Progenitor cell of endocrine pancreas (in vitro differentiated cells): Measurements from ENCODE around the gene KRTCAP2. TPM values are rescaled to one million over a fixed set of nuclear protein-coding genes. Genes with fewer than 3 reads are reported as not detected.

Experiments
- DNase-seq: peaks from one replicate; pipeline ENCODE4 v3.0.0; 2021; ENCODE audit warnings: low spot score; ENCODE audit not compliant: unreplicated experiment
- H3K27ac Mint-ChIP-seq: 2 replicates; pipeline ENCODE4 v1.8.0; 2021; ENCODE audit warnings: mild to moderate bottlenecking, moderate library complexity, mixed read lengths
- H3K27me3 Mint-ChIP-seq: 2 replicates; pipeline ENCODE4 v1.8.0; 2021; ENCODE audit warnings: mixed read lengths
- H3K36me3 Mint-ChIP-seq: 2 replicates; pipeline ENCODE4 v1.8.0; 2022; ENCODE audit warnings: mixed read lengths; ENCODE audit not compliant: insufficient read depth
- H3K4me1 Mint-ChIP-seq: 2 replicates; pipeline ENCODE4 v1.8.0; 2021; ENCODE audit warnings: low read depth, mixed read lengths
- H3K4me3 Mint-ChIP-seq: 2 replicates; pipeline ENCODE4 v1.8.0; 2021; ENCODE audit warnings: low read depth, mild to moderate bottlenecking, moderate library complexity, mixed read lengths
- H3K9me3 Mint-ChIP-seq: 2 replicates; pipeline ENCODE4 v1.8.0; 2021; ENCODE audit warnings: low read depth, mixed read lengths
- CTCF ChIP-seq: fragments of 200-600 bp; sonication (generic); IDR thresholded peaks from one replicate; pipeline ENCODE4 v1.5.0; 2021; ENCODE audit warnings: antibody characterized with exemption, mild to moderate bottlenecking; ENCODE audit not compliant: unreplicated experiment
- total RNA-seq: library from RNA; stranded (reverse); gene quantifications from 2 replicates; pipeline ENCODE4 v1.2.1, GENCODE V29; 2021

KRTCAP2 gene
- total RNA-seq, 1 donor from 2014 or later = 146 TPM

GRCh38 chr1:155206891-155207805, 34.0 kb upstream of the KRTCAP2 start:
- peaks cover 19% of the 10 kb centered on the region for H3K4me1 Mint-ChIP-seq
- TF ChIP-seq CTCF = peak; percentile 79
- peaks cover 5% of the 10 kb centered on the region for H3K36me3 Mint-ChIP-seq
- H3K4me3 Mint-ChIP-seq = peak overlapping the region; percentile 69
- no peaks in the 10 kb centered on the region for H3K27me3 Mint-ChIP-seq
- H3K27ac Mint-ChIP-seq = peak overlapping the region; percentile 93
- H3K9me3 Mint-ChIP-seq = no peaks in the 10 kb centered on the region
- peak; percentile 77 for DNase-seq

GRCh38 chr1:155205969-155206593, 33.0 kb upstream of the KRTCAP2 start:
- Mint-ChIP-seq H3K27ac (no peak overlapping the region), H3K4me1 (peaks cover 19% of the 10 kb centered on the region), H3K27me3 (no peaks in the 10 kb centered on the region), H3K4me3 (no peak overlapping the region), H3K36me3 (peaks cover 5% of the 10 kb centered on the region), H3K9me3 (no peaks in the 10 kb centered on the region)
- no peak for DNase-seq
- TF ChIP-seq CTCF = no peak

GRCh38 chr1:155205035-155205434, 31.9 kb upstream of the KRTCAP2 start:
- Mint-ChIP-seq H3K4me3 (no peak overlapping the region), H3K36me3 (peaks cover 8% of the 10 kb centered on the region), H3K4me1 (peaks cover 19% of the 10 kb centered on the region), H3K9me3 (no peaks in the 10 kb centered on the region), H3K27me3 (no peaks in the 10 kb centered on the region), H3K27ac (no peak overlapping the region)
- no peak for TF ChIP-seq CTCF
- no peak for DNase-seq

GRCh38 chr1:155202731-155203515, 29.8 kb upstream of the KRTCAP2 start:
- Mint-ChIP-seq H3K27me3 (no peaks in the 10 kb centered on the region), H3K9me3 (no peaks in the 10 kb centered on the region), H3K4me3 (no peak overlapping the region), H3K4me1 (peaks cover 11% of the 10 kb centered on the region), H3K27ac (no peak overlapping the region), H3K36me3 (peaks cover 11% of the 10 kb centered on the region)
- TF ChIP-seq CTCF = no peak
- no peak for DNase-seq

- Mint-ChIP-seq H3K9me3 (no peaks in the 10 kb centered on the region), H3K36me3 (peaks cover 15% of the 10 kb centered on the region), H3K4me1 (peaks cover 6% of the 10 kb centered on the region), H3K27ac (no peak overlapping the region), H3K4me3 (no peak overlapping the region), H3K27me3 (no peaks in the 10 kb centered on the region)
- no peak for TF ChIP-seq CTCF
- DNase-seq = no peak
Measured at GRCh38 chr1:155202198-155202597, 29.1 kb upstream of the KRTCAP2 start.
